ENCODE data around the gene ZCCHC14. TPM values are rescaled to one million over a fixed set of nuclear protein-coding genes. Genes with fewer than 3 reads are reported as not detected.

The ZCCHC14 gene
- total and polyA plus RNA-seq, 10 of the 15 experiments (the other 5 are each of a cell fraction or from before 2014, with no cell fraction given): 0.02 to 0.26 (median 0.05) TPM; not detected in 3

- TF ChIP-seq, protein P1, sequence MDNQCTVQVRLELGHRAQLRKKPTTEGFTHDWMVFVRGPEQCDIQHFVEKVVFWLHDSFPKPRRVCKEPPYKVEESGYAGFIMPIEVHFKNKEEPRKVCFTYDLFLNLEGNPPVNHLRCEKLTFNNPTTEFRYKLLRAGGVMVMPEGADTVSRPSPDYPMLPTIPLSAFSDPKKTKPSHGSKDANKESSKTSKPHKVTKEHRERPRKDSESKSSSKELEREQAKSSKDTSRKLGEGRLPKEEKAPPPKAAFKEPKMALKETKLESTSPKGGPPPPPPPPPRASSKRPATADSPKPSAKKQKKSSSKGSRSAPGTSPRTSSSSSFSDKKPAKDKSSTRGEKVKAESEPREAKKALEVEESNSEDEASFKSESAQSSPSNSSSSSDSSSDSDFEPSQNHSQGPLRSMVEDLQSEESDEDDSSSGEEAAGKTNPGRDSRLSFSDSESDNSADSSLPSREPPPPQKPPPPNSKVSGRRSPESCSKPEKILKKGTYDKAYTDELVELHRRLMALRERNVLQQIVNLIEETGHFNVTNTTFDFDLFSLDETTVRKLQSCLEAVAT (IDR thresholded peaks at IDR 0.05): no peak
- TF ChIP-seq HDAC2 (IDR thresholded peaks at IDR 0.05) (no peak), CEBPZ (IDR thresholded peaks at IDR 0.05; ENCODE audit: low read depth, low read length) (no peak), BCL11A (IDR thresholded peaks at IDR 0.05; ENCODE audit: low read depth, low read length) (peak; percentile 47; the same call in 1 of the 2 replicates), BACH1 (IDR thresholded peaks at IDR 0.05; ENCODE audit: borderline replicate concordance) (no peak), E2F4 (IDR thresholded peaks at IDR 0.05; ENCODE audit: low read depth, low read length) (no peak), BMI1 (IDR thresholded peaks at IDR 0.05; ENCODE audit: borderline replicate concordance) (no peak), PBX3 (IDR thresholded peaks at IDR 0.05; ENCODE audit: insufficient replicate concordance, low read depth, low read length) (peak; percentile 92)
- TF ChIP-seq, protein P2, sequence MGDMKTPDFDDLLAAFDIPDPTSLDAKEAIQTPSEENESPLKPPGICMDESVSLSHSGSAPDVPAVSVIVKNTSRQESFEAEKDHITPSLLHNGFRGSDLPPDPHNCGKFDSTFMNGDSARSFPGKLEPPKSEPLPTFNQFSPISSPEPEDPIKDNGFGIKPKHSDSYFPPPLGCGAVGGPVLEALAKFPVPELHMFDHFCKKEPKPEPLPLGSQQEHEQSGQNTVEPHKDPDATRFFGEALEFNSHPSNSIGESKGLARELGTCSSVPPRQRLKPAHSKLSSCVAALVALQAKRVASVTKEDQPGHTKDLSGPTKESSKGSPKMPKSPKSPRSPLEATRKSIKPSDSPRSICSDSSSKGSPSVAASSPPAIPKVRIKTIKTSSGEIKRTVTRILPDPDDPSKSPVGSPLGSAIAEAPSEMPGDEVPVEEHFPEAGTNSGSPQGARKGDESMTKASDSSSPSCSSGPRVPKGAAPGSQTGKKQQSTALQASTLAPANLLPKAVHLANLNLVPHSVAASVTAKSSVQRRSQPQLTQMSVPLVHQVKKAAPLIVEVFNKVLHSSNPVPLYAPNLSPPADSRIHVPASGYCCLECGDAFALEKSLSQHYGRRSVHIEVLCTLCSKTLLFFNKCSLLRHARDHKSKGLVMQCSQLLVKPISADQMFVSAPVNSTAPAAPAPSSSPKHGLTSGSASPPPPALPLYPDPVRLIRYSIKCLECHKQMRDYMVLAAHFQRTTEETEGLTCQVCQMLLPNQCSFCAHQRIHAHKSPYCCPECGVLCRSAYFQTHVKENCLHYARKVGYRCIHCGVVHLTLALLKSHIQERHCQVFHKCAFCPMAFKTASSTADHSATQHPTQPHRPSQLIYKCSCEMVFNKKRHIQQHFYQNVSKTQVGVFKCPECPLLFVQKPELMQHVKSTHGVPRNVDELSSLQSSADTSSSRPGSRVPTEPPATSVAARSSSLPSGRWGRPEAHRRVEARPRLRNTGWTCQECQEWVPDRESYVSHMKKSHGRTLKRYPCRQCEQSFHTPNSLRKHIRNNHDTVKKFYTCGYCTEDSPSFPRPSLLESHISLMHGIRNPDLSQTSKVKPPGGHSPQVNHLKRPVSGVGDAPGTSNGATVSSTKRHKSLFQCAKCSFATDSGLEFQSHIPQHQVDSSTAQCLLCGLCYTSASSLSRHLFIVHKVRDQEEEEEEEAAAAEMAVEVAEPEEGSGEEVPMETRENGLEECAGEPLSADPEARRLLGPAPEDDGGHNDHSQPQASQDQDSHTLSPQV (IDR thresholded peaks at IDR 0.05): peak; percentile 99
Measured at GRCh38 chr16:87387942-87388817, 104.6 kb downstream of the ZCCHC14 start (continued).
